DND-41 (cell line): ENCODE measurements around the gene ZNF501.
A peak's percentile ranks its signal among the peaks of the same experiment; 100 is the strongest.

Source experiments
- ATAC-seq: fragments of 200-7000 bp; cut with Tn5 transposase; 3 replicates; pipeline ENCODE4 v1.9.1; 2021; ENCODE audit warnings: low read depth; ENCODE audit not compliant: insufficient read depth
- DNase-seq: peaks from one replicate; pipeline ENCODE4 v3.0.0-alpha.2; 2020
- H2AFZ ChIP-seq: 2 replicates; pipeline ENCODE4 v1.6.0; 2012; ENCODE audit warnings: low read depth, low read length
- H3K27ac ChIP-seq: 2 replicates; pipeline ENCODE4 v1.5.1; 2012; ENCODE audit warnings: low read length, inconsistent platforms
- H3K27me3 ChIP-seq: fragments of 200-600 bp; sonication (generic); 2 replicates; pipeline ENCODE4 v1.6.0; 2012; ENCODE audit warnings: low read length, mild to moderate bottlenecking, inconsistent platforms; ENCODE audit not compliant: insufficient read depth, poor library complexity
- H3K36me3 ChIP-seq: 2 replicates; pipeline ENCODE4 v1.5.1; 2012; ENCODE audit warnings: low read length, inconsistent platforms; ENCODE audit not compliant: insufficient read depth
- H3K4me1 ChIP-seq: 2 replicates; pipeline ENCODE4 v1.5.1; 2012; ENCODE audit warnings: mild to moderate bottlenecking, low read length; ENCODE audit not compliant: insufficient read depth
- H3K4me2 ChIP-seq: 2 replicates; pipeline ENCODE4 v1.6.0; 2012; ENCODE audit warnings: mild to moderate bottlenecking, moderate library complexity, low read length, inconsistent platforms; ENCODE audit not compliant: insufficient read depth
- H3K4me3 ChIP-seq, 2 experiments: fragments of 200-600 bp in 1 of 2; shearing (Covaris generic) in 1 of 2; 2 replicates each; pipeline ENCODE4 v1.5.1; 2012 to 2016; ENCODE audit warnings: inconsistent platforms in 2 of 2, low read length in 2 of 2, mild to moderate bottlenecking in 2 of 2, low read depth in 1 of 2, moderate library complexity in 1 of 2
- H3K79me2 ChIP-seq: 2 replicates; pipeline ENCODE4 v1.6.0; 2012; ENCODE audit warnings: low read length, inconsistent platforms; ENCODE audit not compliant: insufficient read depth
- H3K9ac ChIP-seq: 2 replicates; pipeline ENCODE4 v1.6.0; 2012; ENCODE audit warnings: low read depth, mild to moderate bottlenecking, inconsistent platforms, low read length, moderate library complexity
- H3K9me3 ChIP-seq: 2 replicates; pipeline ENCODE4 v1.5.1; 2012; ENCODE audit warnings: low read length, moderate library complexity, mild to moderate bottlenecking, inconsistent platforms; ENCODE audit not compliant: insufficient read depth, severe bottlenecking
- H4K20me1 ChIP-seq: 2 replicates; pipeline ENCODE4 v1.6.0; 2012; ENCODE audit warnings: low read length; ENCODE audit not compliant: insufficient read depth
- EZH2 ChIP-seq: IDR thresholded peaks from 3 replicates; pipeline ENCODE4 v1.6.1; 2012; ENCODE audit warnings: borderline replicate concordance, low read depth, mild to moderate bottlenecking, moderate library complexity, low read length, inconsistent platforms; ENCODE audit not compliant: severe bottlenecking
- TF ChIP-seq, protein P1 (sequence below): IDR thresholded peaks from 2 replicates; pipeline ENCODE4 v1.5.1; 2012; ENCODE audit warnings: borderline replicate concordance, low read length, moderate library complexity, mild to moderate bottlenecking; ENCODE audit not compliant: poor library complexity, severe bottlenecking; ENCODE audit errors: extremely low read depth

ZNF501 gene

GRCh38 chr3:44685128-44685800, 44.2 kb upstream of the ZNF501 start:
- Histone ChIP-seq H3K27me3 (peaks cover 9% of the 10 kb centered on the region), H2AFZ (peak overlapping the region; percentile 68), H3K9me3 (peaks cover 10% of the 10 kb centered on the region), H3K9ac (peak overlapping the region; percentile 51), H4K20me1 (no peaks in the 10 kb centered on the region), H3K36me3 (no peaks in the 10 kb centered on the region), H3K4me2 (peak overlapping the region; percentile 56), H3K27ac (no peak overlapping the region), H3K4me1 (peaks cover 14% of the 10 kb centered on the region), H3K4me3 (peak overlapping the region; percentile 12 to 60; a peak in 3 of 4 replicates), H3K79me2 (no peaks in the 10 kb centered on the region)
- DNase-seq (peak; percentile 81), ATAC-seq (peak; percentile 99)
- peak; percentile 79 for TF ChIP-seq EZH2
- TF ChIP-seq, protein P1, sequence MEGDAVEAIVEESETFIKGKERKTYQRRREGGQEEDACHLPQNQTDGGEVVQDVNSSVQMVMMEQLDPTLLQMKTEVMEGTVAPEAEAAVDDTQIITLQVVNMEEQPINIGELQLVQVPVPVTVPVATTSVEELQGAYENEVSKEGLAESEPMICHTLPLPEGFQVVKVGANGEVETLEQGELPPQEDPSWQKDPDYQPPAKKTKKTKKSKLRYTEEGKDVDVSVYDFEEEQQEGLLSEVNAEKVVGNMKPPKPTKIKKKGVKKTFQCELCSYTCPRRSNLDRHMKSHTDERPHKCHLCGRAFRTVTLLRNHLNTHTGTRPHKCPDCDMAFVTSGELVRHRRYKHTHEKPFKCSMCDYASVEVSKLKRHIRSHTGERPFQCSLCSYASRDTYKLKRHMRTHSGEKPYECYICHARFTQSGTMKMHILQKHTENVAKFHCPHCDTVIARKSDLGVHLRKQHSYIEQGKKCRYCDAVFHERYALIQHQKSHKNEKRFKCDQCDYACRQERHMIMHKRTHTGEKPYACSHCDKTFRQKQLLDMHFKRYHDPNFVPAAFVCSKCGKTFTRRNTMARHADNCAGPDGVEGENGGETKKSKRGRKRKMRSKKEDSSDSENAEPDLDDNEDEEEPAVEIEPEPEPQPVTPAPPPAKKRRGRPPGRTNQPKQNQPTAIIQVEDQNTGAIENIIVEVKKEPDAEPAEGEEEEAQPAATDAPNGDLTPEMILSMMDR, result no peak

DNA sequence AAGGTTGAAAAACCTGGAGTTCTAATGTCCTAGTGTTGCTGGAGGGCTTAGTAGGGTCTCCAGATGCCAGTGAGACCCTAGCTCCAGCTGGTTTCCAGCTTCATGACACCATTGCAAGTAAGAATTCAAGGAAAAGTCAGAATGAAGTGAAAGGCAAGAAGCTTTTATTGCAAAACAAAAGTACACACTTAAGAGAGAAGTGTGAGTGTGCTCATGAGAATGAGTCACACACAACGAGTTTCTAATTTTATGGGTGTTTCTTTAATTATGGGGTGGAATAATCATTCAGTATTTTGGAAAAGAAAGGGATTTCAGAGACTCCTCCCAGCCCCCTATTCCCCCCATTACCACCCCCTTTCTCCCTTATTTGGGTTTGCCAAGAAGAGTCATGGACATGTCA, 41.5 kb upstream of the ZNF501 start:
- no peak overlapping the region for H3K4me3 ChIP-seq
- no peaks in the 10 kb centered on the region for H3K79me2 ChIP-seq
- ATAC-seq, result no peak
- no peak for DNase-seq
- H4K20me1 ChIP-seq, result no peaks in the 10 kb centered on the region
- H3K27me3 ChIP-seq, result peaks cover 9% of the 10 kb centered on the region
- no peak overlapping the region for H3K27ac ChIP-seq
- H3K36me3 ChIP-seq, result no peaks in the 10 kb centered on the region
- TF ChIP-seq EZH2, result no peak
- TF ChIP-seq, protein P1, result no peak
- no peak overlapping the region for H3K4me2 ChIP-seq
- no peak overlapping the region for H2AFZ ChIP-seq
- H3K9me3 ChIP-seq, result peaks cover 10% of the 10 kb centered on the region
- H3K9ac ChIP-seq, result no peak overlapping the region
- H3K4me1 ChIP-seq, result peaks cover 14% of the 10 kb centered on the region

DNA sequence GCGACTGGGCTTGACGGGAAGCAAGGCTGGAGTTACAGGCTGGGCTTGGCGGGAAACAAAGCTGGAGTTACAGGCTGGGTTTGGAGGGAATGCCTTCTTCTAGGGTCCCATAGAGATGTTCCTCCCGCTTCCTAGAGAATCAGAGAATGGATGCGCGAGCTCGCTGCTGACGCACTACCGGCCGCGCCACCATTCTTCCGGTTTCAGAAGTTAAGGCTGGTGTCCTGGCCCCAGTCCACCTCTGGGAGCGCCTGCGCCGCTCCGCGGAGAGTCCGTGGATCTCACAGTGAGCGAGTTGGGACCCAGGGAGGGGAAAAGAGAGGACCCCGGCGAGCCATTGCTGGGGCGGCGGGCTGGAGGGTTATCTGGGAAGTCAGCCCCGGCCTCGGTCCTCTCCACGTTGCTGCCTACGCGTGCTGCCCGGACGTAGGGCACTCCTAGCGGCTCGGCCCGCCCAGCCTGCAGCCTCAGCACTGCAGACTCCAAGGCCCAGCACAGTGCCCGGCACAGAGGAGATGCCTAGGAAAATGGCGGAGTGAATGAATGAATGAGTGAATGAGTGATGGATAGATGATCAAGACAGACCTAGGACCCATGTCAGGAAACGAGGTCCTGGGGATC, 16.9 kb upstream of the ZNF501 start, which contains the start of gene ZNF502:
ZNF502 (plus strand) TSS at position 206 of the 621 bp plus-strand sequence. CDS start 7,602 bp downstream, outside the sequence.
- Histone ChIP-seq H3K4me3 (no peak within 1 kb of the TSS), H3K27me3 (no peaks in the 10 kb centered on the region), H3K9ac (no peak within 1 kb of the TSS), H3K36me3 (no peaks in the 10 kb centered on the region), H3K79me2 (no peaks in the 10 kb centered on the region), H3K9me3 (peaks cover 3% of the 10 kb centered on the region), H3K4me1 (no peaks in the 10 kb centered on the region), H4K20me1 (no peaks in the 10 kb centered on the region), H3K27ac (no peak within 1 kb of the TSS), H2AFZ (no peak within 1 kb of the TSS), H3K4me2 (no peak within 1 kb of the TSS)
- ATAC-seq (no peak), DNase-seq (no peak)
- TF ChIP-seq EZH2, result no peak
- TF ChIP-seq, protein P1, result no peak
